HG02642 (cell line): Measurements from ENCODE around the gene HSF5.
A peak's percentile ranks its signal among the peaks of the same experiment; 100 is the strongest.
"Not testable (repeated sequence)": the region's sequence is repeated elsewhere in the genome, so short reads cannot be mapped to it uniquely, and the experiment has no call there.

Experiments used
- ATAC-seq: cut with Tn5 transposase; IDR thresholded peaks from one replicate; pipeline ENCODE4 v1.9.1; 2021; ENCODE audit warnings: mild to moderate bottlenecking; ENCODE audit not compliant: unreplicated experiment, poor library complexity

The HSF5 gene

GRCh38 chr17:58517378-58517927 is 29.2 kb upstream of the HSF5 start:
- no peak for ATAC-seq

GRCh38 chr17:58516644-58517377 is 28.6 kb upstream of the HSF5 start:
- ATAC-seq: no peak

GRCh38 chr17:58515286-58515685 is 27.1 kb upstream of the HSF5 start:
- no peak for ATAC-seq

GRCh38 chr17:58514770-58515157 is 26.6 kb upstream of the HSF5 start:
- no peak for ATAC-seq

- peak; percentile 19 for ATAC-seq
Observed at GRCh38 chr17:58513965-58514769, 26.0 kb upstream of the HSF5 start, which contains the start of gene MTMR4. TSS of gene MTMR4 (minus strand) at chr17:58514638. CDS start at chr17:58514407, 231 bp downstream.

- no peak for ATAC-seq
Observed at GRCh38 chr17:58513267-58513964, 25.2 kb upstream of the HSF5 start.

GRCh38 chr17:58510075-58510474 is 21.9 kb upstream of the HSF5 start:
- ATAC-seq: no peak

- ATAC-seq: no peak
Observed at GRCh38 chr17:58508341-58509067, 20.3 kb upstream of the HSF5 start.

- no peak for ATAC-seq
Observed at GRCh38 chr17:58507123-58507634, 19.0 kb upstream of the HSF5 start.

GRCh38 chr17:58506354-58507080 is 18.3 kb upstream of the HSF5 start:
- ATAC-seq: no peak

- ATAC-seq: peak; percentile 78
Observed at GRCh38 chr17:58504826-58505351, 16.7 kb upstream of the HSF5 start.

- no peak for ATAC-seq
Observed at GRCh38 chr17:58503866-58504265, 15.7 kb upstream of the HSF5 start.

GRCh38 chr17:58503134-58503533 is 14.9 kb upstream of the HSF5 start:
- ATAC-seq: not testable (repeated sequence)

- no peak for ATAC-seq
Observed at GRCh38 chr17:58501451-58501850, 13.2 kb upstream of the HSF5 start.

- no peak for ATAC-seq
Observed at GRCh38 chr17:58498177-58498828, 10.1 kb upstream of the HSF5 start.

GRCh38 chr17:58493506-58493905 is 5.3 kb upstream of the HSF5 start:
- ATAC-seq: no peak

GRCh38 chr17:58492238-58493121 is 4.3 kb upstream of the HSF5 start:
- ATAC-seq: no peak
